Measurements from ENCODE around the gene SPNS2.

Gene SPNS2

GRCh38 chr17:4504188-4504587 lies 5.5 kb downstream of the SPNS2 start:
- no peak for DNase-seq

- DNase-seq: no peak
These were observed 6.5 kb downstream of the SPNS2 start for GRCh38 chr17:4505187-4505586.

- DNase-seq: no peak
These were observed 7.6 kb downstream of the SPNS2 start for GRCh38 chr17:4506175-4506813.

- no peak for DNase-seq
These were observed 8.2 kb downstream of the SPNS2 start for GRCh38 chr17:4506892-4507291.

GRCh38 chr17:4507361-4508111 lies 8.9 kb downstream of the SPNS2 start:
- DNase-seq: no peak

- no peak for DNase-seq
These were observed 9.5 kb downstream of the SPNS2 start for GRCh38 chr17:4508207-4508606.

- DNase-seq: peak in 1 of 4 experiments; percentile 11
These were observed 10.7 kb downstream of the SPNS2 start for GRCh38 chr17:4509401-4509800.

GRCh38 chr17:4509923-4510617 lies 11.4 kb downstream of the SPNS2 start:
- no peak for DNase-seq

- DNase-seq: no peak
These were observed 11.9 kb downstream of the SPNS2 start for GRCh38 chr17:4510618-4510941.

- DNase-seq: no peak
These were observed 12.7 kb downstream of the SPNS2 start for GRCh38 chr17:4511199-4511932.

GRCh38 chr17:4512156-4513112 lies 13.8 kb downstream of the SPNS2 start:
- no peak for DNase-seq

- no peak for DNase-seq
These were observed 14.7 kb downstream of the SPNS2 start for GRCh38 chr17:4513113-4514032.

GRCh38 chr17:4514206-4514605 lies 15.5 kb downstream of the SPNS2 start:
- DNase-seq: no peak

- DNase-seq: no peak
These were observed 16.1 kb downstream of the SPNS2 start for GRCh38 chr17:4514779-4515178.

GRCh38 chr17:4515501-4515900 lies 16.8 kb downstream of the SPNS2 start:
- no peak for DNase-seq

GRCh38 chr17:4516735-4517134 lies 18.1 kb downstream of the SPNS2 start:
- no peak for DNase-seq

- DNase-seq: no peak
These were observed 20.2 kb downstream of the SPNS2 start for GRCh38 chr17:4518901-4519300.

- DNase-seq: no peak
These were observed 20.7 kb downstream of the SPNS2 start for GRCh38 chr17:4519361-4519788.

- DNase-seq: no peak
These were observed 21.6 kb downstream of the SPNS2 start for GRCh38 chr17:4520060-4520893.
